HepG2 (cell line): ENCODE data around the gene OPRL1. TPM values are rescaled to one million over a fixed set of nuclear protein-coding genes. Genes with fewer than 3 reads are reported as not detected.
A peak's percentile ranks its signal among the peaks of the same experiment; 100 is the strongest.

ENCODE experiments used
- DNMT1 ChIP-seq: sonication (generic); formaldehyde crosslinking; IDR thresholded peaks from 2 replicates; pipeline ENCODE4 v1.5.1; 2020; ENCODE audit warnings: mild to moderate bottlenecking, missing genetic modification reagents
- DPF2 ChIP-seq: sonication (generic); formaldehyde crosslinking; IDR thresholded peaks from 2 replicates; pipeline ENCODE4 v1.4.0; 2020; ENCODE audit warnings: mild to moderate bottlenecking, low read depth, missing genetic modification reagents, borderline replicate concordance
- EZH2 ChIP-seq: conservative IDR thresholded peaks from 2 replicates; pipeline ENCODE4 v1.6.1; 2012; ENCODE audit warnings: mild to moderate bottlenecking, low read depth, low read length, moderate library complexity
- MATR3 ChIP-seq: sonication (generic); formaldehyde crosslinking; IDR thresholded peaks from 2 replicates; pipeline ENCODE4 v1.4.0; 2020; ENCODE audit warnings: missing genetic modification reagents
- MAZ ChIP-seq, 2 experiments: sonication (generic) in 1 of 2; formaldehyde crosslinking in 1 of 2; IDR thresholded peaks; 2 replicates each; pipeline versions ENCODE4 v1.5.0 to v1.6.1; 2012 to 2020; ENCODE audit warnings: low read depth in 2 of 2, mild to moderate bottlenecking in 2 of 2, borderline replicate concordance in 1 of 2, improper control_type of control experiment in 1 of 2, low read length in 1 of 2, missing genetic modification reagents in 1 of 2, moderate library complexity in 1 of 2
- MED1 ChIP-seq: sonication (generic); formaldehyde crosslinking; IDR thresholded peaks from 2 replicates; pipeline ENCODE4 v1.4.0; 2020; ENCODE audit warnings: missing genetic modification reagents
- MEF2D ChIP-seq: sonication (generic); formaldehyde crosslinking; IDR thresholded peaks from 2 replicates; pipeline ENCODE4 v1.5.1; 2020; ENCODE audit warnings: mild to moderate bottlenecking, missing genetic modification reagents
- MZF1 ChIP-seq: sonication (generic); formaldehyde crosslinking; IDR thresholded peaks from 2 replicates; pipeline ENCODE4 v1.8.1; 2023; ENCODE audit warnings: mild to moderate bottlenecking, missing genetic modification reagents, borderline replicate concordance
- SIN3A ChIP-seq: IDR thresholded peaks from 2 replicates; pipeline ENCODE4 v1.6.1; 2011; ENCODE audit warnings: low read depth, mild to moderate bottlenecking, control low read depth, low read length, borderline replicate concordance
- TOE1 ChIP-seq: sonication (generic); formaldehyde crosslinking; IDR thresholded peaks from 2 replicates; pipeline ENCODE4 v1.4.0; 2020; ENCODE audit warnings: mild to moderate bottlenecking, missing genetic modification reagents
- U2AF2 ChIP-seq: fragments of 200-400 bp; formaldehyde crosslinking; IDR thresholded peaks from 2 replicates; pipeline ENCODE4 v1.6.1; 2017; ENCODE audit warnings: low read depth, mild to moderate bottlenecking, low read length
- ZNF143 ChIP-seq: sonication (generic); formaldehyde crosslinking; IDR thresholded peaks from 2 replicates; pipeline ENCODE4 v1.4.0; 2020; ENCODE audit warnings: missing genetic modification reagents
- ZNF282 ChIP-seq: fragments of 450-650 bp; IDR thresholded peaks from 2 replicates; pipeline ENCODE4 v1.6.1; 2018; ENCODE audit not compliant: partially characterized antibody
- ZNF33B ChIP-seq: sonication (generic); formaldehyde crosslinking; IDR thresholded peaks from 2 replicates; pipeline ENCODE4 v1.5.1; 2020; ENCODE audit warnings: mild to moderate bottlenecking, missing genetic modification reagents
- ZNF34 ChIP-seq: sonication (generic); formaldehyde crosslinking; IDR thresholded peaks from 2 replicates; pipeline ENCODE4 v1.4.0; 2020; ENCODE audit warnings: mild to moderate bottlenecking, missing genetic modification reagents, borderline replicate concordance
- ZNF556 ChIP-seq: sonication (generic); formaldehyde crosslinking; IDR thresholded peaks from 2 replicates; pipeline ENCODE4 v1.4.0; 2020; ENCODE audit warnings: mild to moderate bottlenecking, missing genetic modification reagents, borderline replicate concordance
- ZNF572 ChIP-seq: sonication (generic); formaldehyde crosslinking; IDR thresholded peaks from 2 replicates; pipeline ENCODE4 v1.5.1; 2020; ENCODE audit warnings: mild to moderate bottlenecking, missing genetic modification reagents
- ZZZ3 ChIP-seq: sonication (generic); formaldehyde crosslinking; IDR thresholded peaks from 2 replicates; pipeline ENCODE4 v1.4.0; 2020; ENCODE audit warnings: missing genetic modification reagents, mild to moderate bottlenecking, borderline replicate concordance
- polyA plus RNA-seq, 8 experiments: library from polyadenylated mRNA; depleted of rRNA in 3 of 8; stranded (reverse) in 7 of 8; unstranded in 1 of 8; fragments of >200 nt; fragmentation: Illumina TruSeq in 4 of 8; extraction: Trizol in 4 of 8; gene quantifications; 2 replicates each; pipeline versions ENCODE4 v1.2.1 to v1.2.3, GENCODE V29; 2011 to 2016; ENCODE audit warnings: low read depth in 4 of 8, missing spikeins in 1 of 8, mixed read lengths in 1 of 8; ENCODE audit not compliant: insufficient read depth in 1 of 8
- total RNA-seq, 5 experiments: library from RNA; depleted of rRNA; stranded (reverse); fragments of >200 nt; fragmentation: Illumina TruSeq; extraction: Trizol; gene quantifications; 2 replicates each; pipeline ENCODE4 v1.2.3, GENCODE V29; 2016; ENCODE audit warnings: low read depth in 1 of 5
- TF ChIP-seq, protein P1 (sequence below): sonication (generic); formaldehyde crosslinking; IDR thresholded peaks from 2 replicates; pipeline ENCODE4 v1.5.0; 2020; ENCODE audit warnings: mild to moderate bottlenecking, missing genetic modification reagents
- TF ChIP-seq, protein P2 (sequence below): sonication (generic); formaldehyde crosslinking; IDR thresholded peaks from 2 replicates; pipeline ENCODE4 v1.5.0; 2020; ENCODE audit warnings: mild to moderate bottlenecking, missing genetic modification reagents, borderline replicate concordance
- TF ChIP-seq, protein P3 (sequence below): sonication (generic); formaldehyde crosslinking; IDR thresholded peaks from 2 replicates; pipeline ENCODE4 v1.8.1; 2023; ENCODE audit warnings: mild to moderate bottlenecking, inconsistent platforms, moderate library complexity, missing genetic modification reagents, borderline replicate concordance

Gene OPRL1
- total and polyA plus RNA-seq, 2 of the 13 experiments (the other 11 are each of a cell fraction or from before 2014, with no cell fraction given) = 0.35 to 0.71 TPM

DNA sequence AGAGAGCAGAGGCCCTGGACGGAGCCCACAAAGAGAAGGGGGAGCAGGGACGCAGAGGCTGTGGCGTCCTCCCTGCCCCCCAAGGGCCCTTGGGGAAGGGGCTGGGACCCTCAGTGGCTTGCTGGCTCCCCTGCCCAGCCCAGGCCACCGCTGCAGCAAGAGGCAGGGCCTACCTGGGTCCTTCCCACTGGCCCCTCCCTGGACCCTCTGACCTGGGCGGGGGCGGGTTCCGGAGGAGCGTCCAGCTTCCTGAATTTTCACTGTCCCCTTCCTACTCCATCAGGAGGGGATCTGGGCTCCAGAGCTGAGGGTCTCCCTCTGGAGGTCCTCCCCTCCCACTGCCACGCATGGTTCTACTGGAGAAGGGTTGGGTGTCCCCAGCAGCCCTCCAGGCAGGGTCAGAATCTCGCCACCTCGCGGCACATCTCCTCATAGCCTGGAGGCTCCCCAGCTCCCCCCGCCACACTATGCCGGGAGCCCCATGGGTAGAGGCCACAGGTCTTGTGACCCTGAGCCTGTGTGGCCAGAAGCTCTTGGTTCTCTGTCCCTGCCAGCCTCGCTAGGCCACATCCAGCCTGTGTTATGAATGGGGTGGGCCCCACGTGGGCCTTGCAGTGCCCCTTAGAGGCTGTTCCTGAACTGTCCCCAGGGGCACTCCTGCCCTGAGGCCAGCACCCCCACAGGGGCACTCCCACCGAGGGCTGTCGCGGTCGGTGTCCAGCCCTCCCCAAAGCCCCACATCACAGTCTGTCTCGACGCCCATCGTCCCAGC lies 29.4 kb upstream of the OPRL1 start (continued):
- TF ChIP-seq SIN3A (no peak), EZH2 (no peak), MAZ (IDR thresholded peaks at IDR 0.05; ENCODE audit: borderline replicate concordance, low read depth, low read length) (no peak), MAZ (CRISPR knock-in tag; IDR thresholded peaks at IDR 0.05; ENCODE audit: low read depth) (peak; percentile 84), U2AF2 (no peak), ZNF143 (peak; percentile 70; the same call in 1 of the 2 replicates), ZNF556 (CRISPR knock-in tag) (no peak), MED1 (CRISPR knock-in tag) (peak; percentile 85), ZNF33B (CRISPR knock-in tag) (no peak), MATR3 (CRISPR knock-in tag) (peak; percentile 94; the same call in 1 of the 2 replicates), ZZZ3 (CRISPR knock-in tag) (no peak), MEF2D (no peak; the same call in 1 of the 2 replicates), TOE1 (CRISPR knock-in tag) (no peak), ZNF572 (CRISPR knock-in tag) (peak; percentile 77; the same call in 1 of the 2 replicates), MZF1 (CRISPR knock-in tag) (peak; percentile 85), ZNF282 (no peak), DNMT1 (CRISPR knock-in tag) (no peak), ZNF34 (no peak), DPF2 (peak; percentile 12; the same call in 1 of the 2 replicates)
- TF ChIP-seq, protein P1, sequence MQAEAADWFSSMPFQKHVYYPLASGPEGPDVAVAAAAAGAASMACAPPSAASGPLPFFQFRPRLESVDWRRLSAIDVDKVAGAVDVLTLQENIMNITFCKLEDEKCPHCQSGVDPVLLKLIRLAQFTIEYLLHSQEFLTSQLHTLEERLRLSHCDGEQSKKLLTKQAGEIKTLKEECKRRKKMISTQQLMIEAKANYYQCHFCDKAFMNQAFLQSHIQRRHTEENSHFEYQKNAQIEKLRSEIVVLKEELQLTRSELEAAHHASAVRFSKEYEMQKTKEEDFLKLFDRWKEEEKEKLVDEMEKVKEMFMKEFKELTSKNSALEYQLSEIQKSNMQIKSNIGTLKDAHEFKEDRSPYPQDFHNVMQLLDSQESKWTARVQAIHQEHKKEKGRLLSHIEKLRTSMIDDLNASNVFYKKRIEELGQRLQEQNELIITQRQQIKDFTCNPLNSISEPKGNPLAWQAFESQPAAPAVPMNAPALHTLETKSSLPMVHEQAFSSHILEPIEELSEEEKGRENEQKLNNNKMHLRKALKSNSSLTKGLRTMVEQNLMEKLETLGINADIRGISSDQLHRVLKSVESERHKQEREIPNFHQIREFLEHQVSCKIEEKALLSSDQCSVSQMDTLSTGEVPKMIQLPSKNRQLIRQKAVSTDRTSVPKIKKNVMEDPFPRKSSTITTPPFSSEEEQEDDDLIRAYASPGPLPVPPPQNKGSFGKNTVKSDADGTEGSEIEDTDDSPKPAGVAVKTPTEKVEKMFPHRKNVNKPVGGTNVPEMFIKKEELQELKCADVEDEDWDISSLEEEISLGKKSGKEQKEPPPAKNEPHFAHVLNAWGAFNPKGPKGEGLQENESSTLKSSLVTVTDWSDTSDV = peak; percentile 81
- TF ChIP-seq, protein P2, sequence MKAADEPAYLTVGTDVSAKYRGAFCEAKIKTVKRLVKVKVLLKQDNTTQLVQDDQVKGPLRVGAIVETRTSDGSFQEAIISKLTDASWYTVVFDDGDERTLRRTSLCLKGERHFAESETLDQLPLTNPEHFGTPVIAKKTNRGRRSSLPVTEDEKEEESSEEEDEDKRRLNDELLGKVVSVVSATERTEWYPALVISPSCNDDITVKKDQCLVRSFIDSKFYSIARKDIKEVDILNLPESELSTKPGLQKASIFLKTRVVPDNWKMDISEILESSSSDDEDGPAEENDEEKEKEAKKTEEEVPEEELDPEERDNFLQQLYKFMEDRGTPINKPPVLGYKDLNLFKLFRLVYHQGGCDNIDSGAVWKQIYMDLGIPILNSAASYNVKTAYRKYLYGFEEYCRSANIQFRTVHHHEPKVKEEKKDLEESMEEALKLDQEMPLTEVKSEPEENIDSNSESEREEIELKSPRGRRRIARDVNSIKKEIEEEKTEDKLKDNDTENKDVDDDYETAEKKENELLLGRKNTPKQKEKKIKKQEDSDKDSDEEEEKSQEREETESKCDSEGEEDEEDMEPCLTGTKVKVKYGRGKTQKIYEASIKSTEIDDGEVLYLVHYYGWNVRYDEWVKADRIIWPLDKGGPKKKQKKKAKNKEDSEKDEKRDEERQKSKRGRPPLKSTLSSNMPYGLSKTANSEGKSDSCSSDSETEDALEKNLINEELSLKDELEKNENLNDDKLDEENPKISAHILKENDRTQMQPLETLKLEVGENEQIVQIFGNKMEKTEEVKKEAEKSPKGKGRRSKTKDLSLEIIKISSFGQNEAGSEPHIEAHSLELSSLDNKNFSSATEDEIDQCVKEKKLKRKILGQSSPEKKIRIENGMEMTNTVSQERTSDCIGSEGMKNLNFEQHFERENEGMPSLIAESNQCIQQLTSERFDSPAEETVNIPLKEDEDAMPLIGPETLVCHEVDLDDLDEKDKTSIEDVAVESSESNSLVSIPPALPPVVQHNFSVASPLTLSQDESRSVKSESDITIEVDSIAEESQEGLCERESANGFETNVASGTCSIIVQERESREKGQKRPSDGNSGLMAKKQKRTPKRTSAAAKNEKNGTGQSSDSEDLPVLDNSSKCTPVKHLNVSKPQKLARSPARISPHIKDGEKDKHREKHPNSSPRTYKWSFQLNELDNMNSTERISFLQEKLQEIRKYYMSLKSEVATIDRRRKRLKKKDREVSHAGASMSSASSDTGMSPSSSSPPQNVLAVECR (CRISPR knock-in tag) = peak; percentile 61
- TF ChIP-seq, protein P3, sequence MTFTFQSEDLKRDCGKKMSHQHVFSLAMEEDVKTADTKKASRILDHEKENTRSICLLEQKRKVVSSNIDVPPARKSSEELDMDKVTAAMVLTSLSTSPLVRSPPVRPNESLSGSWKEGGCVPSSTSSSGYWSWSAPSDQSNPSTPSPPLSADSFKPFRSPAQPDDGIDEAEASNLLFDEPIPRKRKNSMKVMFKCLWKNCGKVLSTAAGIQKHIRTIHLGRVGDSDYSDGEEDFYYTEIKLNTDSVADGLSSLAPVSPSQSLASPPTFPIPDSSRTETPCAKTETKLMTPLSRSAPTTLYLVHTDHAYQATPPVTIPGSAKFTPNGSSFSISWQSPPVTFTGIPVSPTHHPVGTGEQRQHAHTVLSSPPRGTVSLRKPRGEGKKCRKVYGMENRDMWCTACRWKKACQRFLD (CRISPR knock-in tag) = peak; percentile 67; the same call in 1 of the 2 replicates
